NOMO-1 (cell line): ENCODE results near the gene TMEM191C.
"Not testable (repeated sequence)": the region's sequence is repeated elsewhere in the genome, so short reads cannot be mapped to it uniquely, and the experiment has no call there.

Experiments
- DNase-seq, 2 experiments: peaks; one replicate each; lab custom pipeline; 2025; ENCODE audit not compliant: unreplicated experiment in 2 of 2; lab: John Stamatoyannopoulos, UW

TMEM191C gene

GRCh38 chr22:21469097-21469994, 2.2 kb downstream of the TMEM191C start:
- DNase-seq, result not testable (repeated sequence)

- DNase-seq, result not testable (repeated sequence)
Measured at GRCh38 chr22:21472984-21473383, 5.8 kb downstream of the TMEM191C start.

- DNase-seq, result not testable (repeated sequence)
Measured at GRCh38 chr22:21473664-21474063, 6.5 kb downstream of the TMEM191C start.

GRCh38 chr22:21484039-21484438, 16.9 kb downstream of the TMEM191C start:
- not testable (repeated sequence) for DNase-seq

GRCh38 chr22:21487723-21488122, 20.5 kb downstream of the TMEM191C start:
- not testable (repeated sequence) for DNase-seq

GRCh38 chr22:21489149-21489680, 22.0 kb downstream of the TMEM191C start:
- DNase-seq, result not testable (repeated sequence)

GRCh38 chr22:21490556-21490955, 23.4 kb downstream of the TMEM191C start:
- DNase-seq, result not testable (repeated sequence)

GRCh38 chr22:21492271-21492670, 25.1 kb downstream of the TMEM191C start:
- not testable (repeated sequence) for DNase-seq

- DNase-seq, result not testable (repeated sequence)
Measured at GRCh38 chr22:21493789-21494782, 26.9 kb downstream of the TMEM191C start.

GRCh38 chr22:21497984-21498383, 30.8 kb downstream of the TMEM191C start:
- not testable (repeated sequence) for DNase-seq

GRCh38 chr22:21498489-21498888, 31.3 kb downstream of the TMEM191C start:
- DNase-seq, result not testable (repeated sequence)

GRCh38 chr22:21499623-21500506, 32.7 kb downstream of the TMEM191C start:
- DNase-seq, result not testable (repeated sequence)

- DNase-seq, result not testable (repeated sequence)
Measured at GRCh38 chr22:21510397-21510796, 43.2 kb downstream of the TMEM191C start.

GRCh38 chr22:21512022-21512421, 44.8 kb downstream of the TMEM191C start:
- DNase-seq, result not testable (repeated sequence)

GRCh38 chr22:21514117-21514516, 46.9 kb downstream of the TMEM191C start:
- DNase-seq, result not testable (repeated sequence)

GRCh38 chr22:21515234-21515633, 48.0 kb downstream of the TMEM191C start:
- DNase-seq, result not testable (repeated sequence)

- not testable (repeated sequence) for DNase-seq
Measured at GRCh38 chr22:21516522-21516921, 49.3 kb downstream of the TMEM191C start.

- DNase-seq, result not testable (repeated sequence)
Measured at GRCh38 chr22:21516970-21517764, 50.0 kb downstream of the TMEM191C start.
